NCI-H1436 treated with DMSO at 0.1 percent for 48 hours (cell line): Measurements from ENCODE around the gene MAP7.
A peak's percentile ranks its signal among the peaks of the same experiment; 100 is the strongest.
"Not testable (repeated sequence)": the region's sequence is repeated elsewhere in the genome, so short reads cannot be mapped to it uniquely, and the experiment has no call there.

Experiments
- DNase-seq: peaks from one replicate; lab custom pipeline; 2025; lab: John Stamatoyannopoulos, UW

The MAP7 gene

DNA sequence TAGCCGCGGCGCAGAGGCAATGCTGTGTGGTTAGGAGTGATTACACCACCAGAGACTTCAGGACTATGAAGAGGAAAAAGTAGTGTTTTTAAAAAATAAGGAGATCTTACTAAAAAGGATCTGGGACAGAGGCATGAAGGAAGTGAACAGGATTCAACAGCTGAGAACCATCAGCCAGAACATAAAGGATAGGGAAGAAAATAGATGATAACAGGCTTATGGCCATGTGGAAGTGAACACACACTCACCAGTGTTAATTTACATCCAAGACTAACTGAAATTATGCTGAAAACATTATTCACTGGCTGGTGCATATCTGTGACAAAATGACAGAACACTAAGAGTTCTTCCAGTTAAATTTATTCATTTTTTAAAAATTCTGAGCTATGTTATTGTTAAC is 213.1 kb downstream of the MAP7 start:
- DNase-seq = no peak

DNA sequence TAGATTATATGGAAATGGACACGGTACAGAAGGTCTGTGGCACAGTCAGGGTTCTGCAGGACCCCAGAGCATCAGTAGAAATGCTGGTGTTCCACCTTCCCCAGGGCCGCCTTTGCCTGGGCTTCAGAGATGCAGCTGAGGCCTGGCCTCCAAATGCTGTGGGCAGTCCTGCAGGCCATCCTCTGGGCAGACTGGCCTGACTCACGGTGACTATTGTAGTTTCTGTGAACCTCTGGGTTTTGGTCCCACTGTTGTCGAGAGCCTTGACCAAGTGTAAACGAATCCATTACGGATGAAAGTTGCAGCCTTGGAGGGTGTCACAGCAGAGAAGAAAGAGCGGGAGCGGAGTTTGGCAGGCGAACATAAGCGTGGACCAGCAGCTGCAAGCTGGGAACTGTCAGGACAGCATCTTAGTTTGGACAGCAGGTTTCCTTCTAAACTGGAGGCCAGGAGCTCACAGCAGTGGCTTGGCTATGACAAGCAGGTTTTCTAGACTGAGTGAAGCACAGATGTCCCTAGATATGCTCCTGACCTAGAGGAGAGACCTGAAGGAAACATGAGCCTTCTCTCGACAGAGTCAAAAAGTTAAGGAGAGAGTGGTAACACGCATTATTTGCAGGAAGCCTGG is 214.4 kb downstream of the MAP7 start:
- DNase-seq = no peak

DNA sequence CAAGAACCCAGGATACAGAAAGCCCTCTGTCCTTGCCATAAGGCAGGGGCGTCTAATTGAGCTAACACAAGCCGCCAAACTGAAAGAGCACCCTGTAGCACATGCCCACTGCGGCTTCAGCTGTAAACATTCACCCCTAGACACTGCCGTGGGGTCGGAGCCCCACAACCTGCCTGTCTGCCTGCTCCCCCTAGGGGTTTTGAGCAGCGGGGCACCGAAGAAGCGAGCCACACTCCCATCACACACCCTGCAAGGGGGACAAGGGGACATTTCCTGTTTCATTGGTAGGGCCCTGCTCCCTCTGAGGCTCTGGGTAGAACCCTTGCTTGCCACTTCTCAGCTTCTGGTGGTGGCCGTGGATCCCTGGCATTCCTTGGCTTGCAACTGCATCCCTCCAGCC is 215.4 kb downstream of the MAP7 start:
- DNase-seq = no peak

DNA sequence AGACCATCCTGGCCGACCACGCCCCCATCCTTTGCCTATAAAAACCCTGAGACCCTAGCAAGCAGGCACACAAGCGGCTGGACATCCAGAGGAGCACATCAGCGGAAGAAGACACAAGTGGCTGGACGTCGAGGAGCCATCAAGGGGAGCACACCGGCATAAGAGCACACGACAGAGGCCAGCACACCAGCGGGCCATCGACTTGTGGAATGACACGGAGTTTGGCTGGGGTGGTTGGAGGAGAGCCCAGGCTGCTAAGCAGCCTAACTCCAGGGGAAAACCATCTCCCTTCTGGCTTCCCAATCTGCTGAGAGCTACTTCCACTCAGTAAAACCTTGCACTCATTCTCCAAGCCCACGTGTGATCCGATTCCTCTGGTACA is 215.8 kb downstream of the MAP7 start:
- DNase-seq = no peak

DNA sequence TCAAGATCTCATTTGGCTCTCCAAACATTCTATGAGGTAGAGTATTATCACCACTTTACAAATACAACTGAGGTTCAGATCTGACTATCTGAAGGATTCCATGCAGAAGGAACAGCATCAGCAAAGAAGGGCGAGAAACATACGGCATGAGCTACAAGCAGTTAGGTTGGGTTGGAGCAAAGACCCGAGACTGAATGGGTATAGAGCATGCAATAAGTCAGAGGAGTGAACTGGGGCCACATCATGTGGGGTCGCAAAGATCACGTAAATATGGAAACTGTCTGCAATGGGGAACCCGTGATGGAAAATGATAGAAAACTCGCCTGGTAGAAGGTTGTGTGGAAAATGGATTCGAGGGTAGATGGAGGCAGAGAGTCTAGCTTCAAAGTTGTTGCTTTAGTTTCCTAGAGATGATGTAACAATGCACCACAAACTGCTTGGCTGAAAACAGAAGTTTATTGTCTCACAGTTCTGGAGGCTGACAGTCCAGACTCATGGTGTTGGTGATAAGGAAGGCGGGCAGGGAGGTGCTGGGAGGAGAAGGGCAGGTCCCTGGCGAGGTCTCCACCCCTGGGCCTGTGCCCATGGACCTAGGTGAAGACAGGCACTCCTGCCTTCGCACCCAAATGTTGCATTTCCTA is 216.3 kb downstream of the MAP7 start:
- DNase-seq = no peak

DNA sequence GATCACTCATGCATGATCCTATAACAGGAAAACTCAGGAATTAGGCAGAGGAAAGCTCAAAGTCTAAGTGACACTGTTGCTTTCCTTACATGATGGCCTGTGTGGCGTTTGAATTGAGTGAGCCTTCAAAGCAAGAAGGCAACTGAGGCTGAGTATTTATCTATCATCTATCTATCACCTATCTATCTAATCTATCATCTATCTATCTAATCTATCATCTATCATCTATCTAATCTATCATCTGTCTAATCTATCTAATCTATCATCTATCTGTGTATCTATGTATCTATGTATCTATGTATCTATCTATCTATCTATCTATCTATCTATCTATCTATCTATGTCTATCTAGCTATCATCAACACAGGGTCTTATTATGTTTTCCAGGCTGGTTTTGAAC is 218.8 kb downstream of the MAP7 start:
- DNase-seq = no peak

DNA sequence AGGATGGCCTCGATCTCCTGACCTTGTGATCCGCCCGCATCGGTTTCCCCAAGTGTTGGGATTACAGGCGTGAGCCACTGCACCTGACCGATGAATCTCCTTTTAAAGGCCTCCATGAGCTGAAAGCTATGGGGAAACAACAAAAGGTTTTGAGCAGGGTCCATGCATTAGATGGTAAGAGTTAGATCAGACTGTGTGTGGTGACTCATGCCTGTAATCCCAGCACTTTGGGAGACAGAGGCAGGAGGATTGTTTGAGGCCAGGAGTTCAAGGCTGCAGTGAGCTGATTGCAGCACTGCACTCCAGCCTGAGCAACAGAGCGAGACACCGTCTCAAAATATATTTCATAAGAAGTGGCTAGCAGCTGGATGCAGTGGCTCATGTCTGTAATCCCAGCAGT is 219.6 kb downstream of the MAP7 start:
- no peak for DNase-seq

DNA sequence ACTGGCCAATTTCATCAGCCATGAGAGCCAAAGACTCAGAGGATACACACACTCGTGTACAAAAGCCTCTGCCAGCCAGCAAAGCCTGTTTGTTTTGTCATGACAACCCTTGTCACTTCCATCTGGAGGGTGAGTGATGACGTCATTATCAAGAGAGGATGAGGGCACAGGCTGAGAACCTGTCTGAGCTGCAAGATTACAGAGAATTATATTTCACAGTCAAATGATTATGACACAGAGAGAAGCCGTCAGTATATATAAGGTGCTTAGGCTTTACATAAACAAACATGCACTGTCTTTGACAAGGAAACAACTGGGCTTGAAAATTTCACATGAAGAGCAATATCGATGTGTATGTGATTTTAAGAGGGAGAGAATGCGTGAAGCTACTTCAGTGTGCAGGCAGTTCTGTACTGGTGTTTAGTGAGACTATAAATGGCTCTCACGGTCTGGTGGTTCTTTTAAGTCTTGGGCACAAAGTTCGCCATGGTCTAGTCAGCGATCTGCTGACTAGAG is 224.1 kb downstream of the MAP7 start:
- no peak for DNase-seq

DNA sequence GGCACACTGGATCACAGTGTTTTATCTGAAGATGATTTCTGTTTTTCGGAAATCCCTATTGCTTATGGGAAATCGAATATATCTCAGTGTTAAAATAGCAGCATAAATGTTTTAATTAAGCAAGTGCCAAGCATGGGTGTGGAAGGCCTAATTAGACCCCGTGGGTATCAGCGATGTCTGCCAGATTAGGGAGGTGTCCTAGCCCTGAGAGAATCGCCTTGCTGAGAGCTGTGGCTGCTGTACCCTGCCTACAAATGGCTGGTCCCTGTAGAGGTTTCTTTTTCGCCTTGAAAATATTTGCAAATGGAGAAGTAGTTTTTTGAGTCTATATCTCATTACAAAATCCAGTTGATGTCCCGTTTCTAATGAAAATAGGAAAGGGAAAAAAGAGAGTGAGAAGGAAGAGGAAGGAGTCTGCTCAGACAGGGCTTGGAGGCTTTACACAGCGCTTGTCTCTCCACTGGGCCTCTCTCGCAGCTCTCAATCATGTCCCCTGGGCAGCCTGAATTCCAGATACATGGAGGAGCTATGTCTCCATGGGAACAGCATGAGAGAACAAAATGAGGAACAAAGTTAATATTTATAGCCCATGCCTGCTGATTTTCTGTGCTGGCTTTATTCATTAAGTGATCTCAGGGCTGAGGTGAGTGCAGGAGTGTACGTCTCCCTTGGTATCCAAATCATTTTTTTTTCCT is 225.4 kb downstream of the MAP7 start:
- no peak for DNase-seq

DNA sequence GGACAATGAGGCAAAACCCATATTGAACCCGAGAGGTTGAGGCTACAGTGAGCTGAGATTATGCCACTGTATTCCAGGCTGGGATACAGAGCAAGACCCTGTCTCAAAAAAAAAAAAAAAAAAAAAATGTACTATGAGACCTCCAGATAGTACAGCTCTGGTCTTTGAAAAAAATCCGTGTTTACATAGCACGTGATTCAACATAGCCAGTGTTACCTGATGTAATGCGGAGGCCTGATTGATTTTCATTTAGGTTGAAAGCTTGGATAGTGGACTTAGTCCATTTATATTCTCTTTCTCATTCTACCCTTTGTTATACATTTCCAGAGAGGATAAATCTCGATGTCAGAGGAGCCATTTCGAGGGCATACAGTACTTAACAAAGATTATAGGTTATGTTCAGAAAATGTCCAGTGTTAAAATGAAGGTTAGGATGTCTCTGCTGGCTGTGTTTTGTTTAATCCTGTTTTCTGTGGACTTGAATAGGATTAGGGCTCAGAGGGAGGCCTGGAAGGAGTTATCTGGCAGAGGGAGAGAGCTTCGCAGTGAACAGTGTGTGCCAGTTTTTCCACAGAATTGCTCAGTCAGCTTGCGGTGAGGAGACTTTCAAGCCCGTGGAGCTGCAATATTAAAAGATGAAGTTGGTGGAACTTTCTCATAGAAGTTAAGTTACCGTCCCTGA is 226.7 kb downstream of the MAP7 start:
- DNase-seq = no peak

DNA sequence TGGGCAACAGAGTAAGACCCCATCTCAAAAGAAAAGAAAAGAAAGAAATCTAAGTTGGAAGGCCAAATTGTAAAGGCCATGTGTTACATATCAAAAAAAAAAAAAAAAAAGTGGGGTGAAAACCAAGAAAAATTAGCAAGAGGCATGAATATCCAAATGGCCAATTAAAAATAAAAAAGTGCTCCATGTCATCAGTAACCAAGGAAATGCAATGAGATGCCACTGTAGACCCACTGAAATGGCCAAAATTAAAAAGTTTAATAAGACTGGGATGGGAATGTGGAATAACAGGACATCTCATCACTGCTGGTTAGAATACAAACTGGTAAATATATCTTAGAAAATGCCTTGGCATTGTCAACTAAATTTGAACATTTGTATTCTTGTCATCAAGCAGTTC is 230.5 kb downstream of the MAP7 start:
- DNase-seq = no peak

DNA sequence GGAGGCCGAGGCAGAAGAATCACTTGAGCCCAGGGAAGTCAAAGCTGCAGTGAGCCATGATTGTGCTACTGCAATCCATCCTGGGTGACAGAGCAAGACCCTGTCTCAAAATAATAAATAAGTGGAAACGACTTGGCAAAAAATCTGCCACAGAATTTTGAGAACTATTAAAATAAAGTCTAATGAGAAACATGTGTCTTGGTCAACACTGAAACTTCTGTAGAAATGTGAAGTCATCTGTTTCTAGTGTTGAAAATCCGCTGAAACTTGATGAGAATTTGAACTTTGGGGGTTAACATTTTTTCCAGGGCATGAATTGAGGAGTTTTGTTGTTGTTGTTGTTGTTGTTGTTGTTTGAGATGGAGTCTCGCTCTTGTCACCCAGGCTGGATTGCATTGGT is 231.5 kb downstream of the MAP7 start:
- DNase-seq = no peak

DNA sequence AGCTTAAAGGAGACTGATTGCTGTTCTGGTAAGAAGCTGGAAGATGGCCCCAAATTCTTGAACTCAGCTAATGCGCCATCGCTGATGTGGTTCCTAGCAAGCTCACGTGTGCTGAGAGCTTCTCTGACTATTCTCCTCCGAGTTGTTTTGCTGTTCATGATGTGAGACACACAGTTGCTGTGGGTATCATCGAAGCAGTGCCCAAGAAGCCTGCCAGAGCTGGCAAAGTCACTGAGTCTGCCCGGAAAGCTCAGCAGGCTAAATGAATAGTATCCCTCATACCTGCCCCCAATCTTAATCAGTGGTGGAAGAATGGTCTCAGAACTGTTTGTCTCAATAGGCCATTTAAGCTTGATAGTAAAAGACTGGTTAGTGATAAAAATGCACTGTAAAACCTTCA is 232.3 kb downstream of the MAP7 start:
- no peak for DNase-seq

DNA sequence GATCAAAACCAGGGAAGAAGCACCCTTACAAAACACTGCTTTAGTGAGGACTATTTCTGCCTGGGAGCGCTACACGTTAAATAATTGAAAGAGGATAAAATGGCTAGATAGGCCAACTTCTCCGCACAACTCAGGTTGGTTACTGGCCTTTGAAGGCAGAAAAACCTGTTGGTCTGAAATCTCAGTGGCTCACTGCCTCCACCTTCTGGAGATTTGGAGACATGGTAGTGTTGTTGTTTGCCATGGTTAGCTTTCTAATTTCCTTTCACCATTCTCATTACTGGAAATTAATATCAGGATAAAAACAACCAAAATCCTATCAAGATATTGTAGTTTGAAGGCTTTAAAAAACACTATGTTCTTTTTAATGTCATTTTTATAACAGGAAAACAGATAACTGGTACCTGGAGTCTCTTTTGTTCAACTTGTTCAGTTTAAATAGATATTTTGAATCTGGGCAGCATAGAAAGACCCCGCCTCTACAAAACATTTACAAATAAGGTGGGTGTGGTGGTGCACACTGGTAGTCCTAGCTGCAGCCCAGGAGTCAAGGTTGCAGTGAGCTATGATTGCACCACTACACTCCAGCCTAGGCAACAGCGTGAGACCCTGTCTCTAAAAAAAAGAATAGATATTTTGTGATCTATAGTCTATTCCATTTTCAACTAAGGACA is 233.1 kb downstream of the MAP7 start:
- DNase-seq = peak; percentile 17

DNA sequence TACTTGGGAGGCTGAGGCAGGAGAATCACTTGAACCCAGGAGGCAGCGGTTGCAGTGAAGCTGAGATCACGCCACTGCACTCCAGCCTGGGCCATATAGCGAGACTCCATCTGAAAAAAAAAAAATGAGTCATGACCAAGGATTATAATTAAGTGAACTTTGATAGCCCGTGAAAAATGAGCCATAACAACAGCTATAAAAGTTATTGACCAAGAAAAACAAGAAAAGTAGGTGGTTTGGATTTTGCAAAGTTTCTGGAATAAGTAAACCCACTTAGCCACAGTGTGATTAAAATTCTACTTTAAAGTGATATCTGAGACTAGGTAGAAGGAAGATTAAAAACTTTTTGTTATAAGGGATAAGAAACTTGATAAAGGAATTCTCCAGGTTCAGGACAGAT is 234.6 kb downstream of the MAP7 start:
- DNase-seq = no peak

DNA sequence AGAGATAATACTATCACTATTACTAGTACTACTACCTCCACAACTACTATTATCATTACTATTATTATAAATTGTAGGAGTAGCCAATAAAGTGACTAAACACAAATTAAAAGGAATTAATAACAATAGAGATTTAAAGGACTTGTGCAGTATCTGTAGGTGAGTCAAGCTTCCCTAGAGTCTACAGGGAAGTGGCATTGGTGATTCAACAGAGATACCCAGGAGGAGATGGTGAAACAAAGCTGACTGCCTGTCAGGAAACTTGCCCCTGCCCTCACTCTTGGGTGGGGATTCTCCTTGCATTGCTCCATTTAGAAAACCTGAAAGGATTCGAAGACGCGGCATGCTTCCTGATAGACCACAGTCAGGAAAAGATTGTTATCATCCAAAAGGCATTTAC is 237.2 kb downstream of the MAP7 start:
- no peak for DNase-seq

DNA sequence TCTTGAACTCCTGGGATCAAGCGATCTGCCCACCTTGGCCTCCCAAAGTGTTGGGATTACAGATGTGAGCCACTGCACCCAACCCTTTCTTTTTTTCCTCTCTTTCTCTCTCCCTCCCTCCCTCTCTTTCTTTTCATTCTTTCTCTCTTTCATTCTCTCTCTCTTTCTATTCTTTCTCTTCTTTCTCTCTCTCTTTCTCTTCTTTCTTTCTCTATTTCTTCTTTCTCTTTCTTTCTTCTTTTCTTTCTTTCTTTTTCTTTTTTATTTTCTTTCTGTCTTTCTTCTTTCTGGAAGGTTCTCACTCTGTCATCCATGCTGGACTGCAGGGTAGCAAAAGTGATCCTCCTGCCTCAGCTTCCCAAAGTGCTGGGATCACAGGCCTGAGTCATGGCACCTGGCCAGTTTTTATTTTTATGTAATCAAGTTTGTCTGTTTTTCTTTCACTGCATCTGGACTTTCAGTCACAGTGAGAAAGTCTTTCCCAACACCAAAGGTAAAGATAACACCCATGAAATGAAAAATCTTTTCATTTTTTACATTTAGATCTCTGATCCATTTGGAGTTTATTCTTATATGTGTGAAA is 240.4 kb downstream of the MAP7 start:
- DNase-seq = no peak

DNA sequence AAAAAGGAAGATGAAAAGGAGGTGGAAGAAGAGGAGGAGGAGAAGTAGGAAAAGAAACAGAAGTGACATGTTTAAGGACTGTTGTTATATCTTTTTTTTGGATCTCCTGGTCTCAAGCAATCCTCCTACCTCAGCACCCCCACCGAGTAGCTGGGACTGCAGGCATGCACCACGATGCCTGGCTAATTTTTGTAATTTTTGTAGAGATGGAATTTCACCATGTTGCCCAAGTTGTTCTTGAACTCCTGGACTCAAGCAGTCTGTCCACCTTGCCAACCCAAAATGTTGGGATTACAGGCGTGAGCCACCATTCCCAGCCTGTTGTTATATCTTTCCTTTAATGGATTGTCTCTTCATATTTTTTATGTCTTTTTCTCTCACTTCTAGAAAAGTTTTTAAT is 241.1 kb downstream of the MAP7 start:
- DNase-seq = no peak

DNA sequence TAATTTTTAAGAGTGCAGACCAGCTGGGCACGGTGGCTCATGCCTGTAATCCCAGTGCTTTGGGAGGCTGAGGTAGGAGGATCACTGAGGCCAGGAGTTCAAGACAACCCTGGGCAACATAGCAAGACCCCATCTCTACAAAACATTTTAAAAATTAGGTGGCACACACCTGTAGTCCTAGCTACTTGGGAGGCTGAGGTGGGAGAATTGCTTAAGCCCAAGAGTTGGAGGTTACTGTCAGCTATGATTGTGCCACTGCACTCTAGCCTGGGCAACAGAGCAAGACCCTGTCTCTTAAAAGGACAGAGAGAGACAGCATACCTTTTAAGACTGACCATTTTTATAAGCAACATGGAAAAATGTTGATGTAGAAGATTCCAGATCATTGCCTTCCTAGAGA is 241.8 kb downstream of the MAP7 start:
- not testable (repeated sequence) for DNase-seq

DNA sequence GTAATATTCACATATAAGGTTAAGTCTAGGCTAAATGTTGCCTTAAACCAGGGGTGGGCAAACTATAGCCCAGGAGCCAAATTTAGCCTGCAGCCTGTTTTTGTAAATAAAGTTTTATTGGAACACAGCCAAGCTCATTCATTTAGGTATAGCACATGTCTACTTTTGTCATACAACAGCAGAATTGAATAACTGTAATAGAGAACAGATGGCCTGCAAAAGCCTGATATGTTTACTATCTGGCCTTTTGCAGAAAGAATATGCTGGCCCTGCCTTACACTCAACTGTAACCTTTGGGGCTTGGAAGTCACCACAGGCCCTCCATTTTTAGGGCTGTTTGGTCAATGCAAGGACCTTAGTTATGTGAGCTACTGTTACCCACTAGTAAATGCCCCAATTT is 242.9 kb downstream of the MAP7 start:
- no peak for DNase-seq

DNA sequence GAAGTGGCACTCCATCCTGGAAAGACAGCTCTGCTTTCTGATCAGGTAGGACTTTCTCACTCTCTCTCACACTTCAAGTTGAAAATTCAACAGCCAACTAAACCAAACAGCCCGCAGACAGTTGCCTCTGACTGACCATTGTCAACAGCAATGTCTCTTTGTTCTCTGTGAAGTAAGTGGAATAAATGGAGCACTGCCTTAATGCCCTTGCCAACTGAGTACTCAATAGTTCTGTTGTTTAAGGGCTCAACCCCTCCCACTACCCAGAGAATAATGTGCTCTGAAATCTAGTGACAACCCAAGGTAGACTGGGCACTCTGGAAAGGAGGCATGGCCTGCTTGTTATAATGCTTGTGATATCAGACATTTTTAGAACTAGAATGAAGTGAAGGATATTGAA is 243.8 kb downstream of the MAP7 start:
- DNase-seq = no peak

DNA sequence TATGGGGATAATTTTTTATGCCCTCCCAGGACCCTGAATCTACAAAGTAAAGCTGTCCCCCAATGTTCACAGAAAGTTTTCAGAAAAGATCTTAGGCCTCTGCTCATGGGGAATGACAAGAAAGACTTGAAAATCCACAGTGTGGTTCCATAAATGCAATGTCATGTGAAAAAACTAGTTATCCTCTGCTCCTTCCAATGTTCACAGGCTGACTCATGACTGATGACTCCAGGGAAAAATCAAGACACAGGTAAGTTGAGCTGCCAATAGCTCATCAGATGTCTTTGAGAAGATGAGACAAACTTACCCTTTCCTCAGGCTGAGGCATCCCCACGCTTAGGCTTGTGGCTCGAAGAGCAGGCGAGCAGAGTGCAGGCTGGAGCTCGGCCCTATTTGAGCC is 245.8 kb downstream of the MAP7 start:
- no peak for DNase-seq
